LHCN-M2 (cell line): ENCODE data around the gene PSEN1. TPM values are rescaled to one million over a fixed set of nuclear protein-coding genes. Genes with fewer than 3 reads are reported as not detected.

Source experiments
- DNase-seq: peaks from one replicate; pipeline ENCODE4 v3.0.0-alpha.2; 2012; ENCODE audit warnings: low read depth
- polyA plus RNA-seq: library from polyadenylated mRNA; unstranded; fragments of >200 nt; gene quantifications from one replicate; pipeline ENCODE4 v1.2.1, GENCODE V29; 2012; ENCODE audit warnings: missing spikeins
- total RNA-seq: library from RNA; depleted of rRNA; stranded (reverse); fragments of >200 nt; gene quantifications from 2 replicates; pipeline ENCODE4 v1.2.3, GENCODE V29; 2014; rRNA removed

The PSEN1 gene
- 29.9 and 38.6 TPM in 2 replicates for total RNA-seq
- 29.5 TPM for polyA plus RNA-seq

DNA sequence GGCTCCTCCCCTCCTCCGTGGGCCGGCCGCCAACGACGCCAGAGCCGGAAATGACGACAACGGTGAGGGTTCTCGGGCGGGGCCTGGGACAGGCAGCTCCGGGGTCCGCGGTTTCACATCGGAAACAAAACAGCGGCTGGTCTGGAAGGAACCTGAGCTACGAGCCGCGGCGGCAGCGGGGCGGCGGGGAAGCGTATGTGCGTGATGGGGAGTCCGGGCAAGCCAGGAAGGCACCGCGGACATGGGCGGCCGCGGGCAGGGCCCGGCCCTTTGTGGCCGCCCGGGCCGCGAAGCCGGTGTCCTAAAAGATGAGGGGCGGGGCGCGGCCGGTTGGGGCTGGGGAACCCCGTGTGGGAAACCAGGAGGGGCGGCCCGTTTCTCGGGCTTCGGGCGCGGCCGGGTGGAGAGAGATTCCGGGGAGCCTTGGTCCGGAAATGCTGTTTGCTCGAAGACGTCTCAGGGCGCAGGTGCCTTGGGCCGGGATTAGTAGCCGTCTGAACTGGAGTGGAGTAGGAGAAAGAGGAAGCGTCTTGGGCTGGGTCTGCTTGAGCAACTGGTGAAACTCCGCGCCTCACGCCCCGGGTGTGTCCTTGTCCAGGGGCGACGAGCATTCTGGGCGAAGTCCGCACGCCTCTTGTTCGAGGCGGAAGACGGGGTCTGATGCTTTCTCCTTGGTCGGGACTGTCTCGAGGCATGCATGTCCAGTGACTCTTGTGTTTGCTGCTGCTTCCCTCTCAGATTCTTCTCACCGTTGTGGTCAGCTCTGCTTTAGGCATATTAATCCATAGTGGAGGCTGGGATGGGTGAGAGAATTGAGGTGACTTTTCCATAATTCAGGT lies at the start of gene PSEN1:
Gene PSEN1 (plus strand): TSS at position 121 of the 839 bp plus-strand sequence. CDS start 11,513 bp downstream, outside the sequence.
- peak; percentile 87 for DNase-seq

DNA sequence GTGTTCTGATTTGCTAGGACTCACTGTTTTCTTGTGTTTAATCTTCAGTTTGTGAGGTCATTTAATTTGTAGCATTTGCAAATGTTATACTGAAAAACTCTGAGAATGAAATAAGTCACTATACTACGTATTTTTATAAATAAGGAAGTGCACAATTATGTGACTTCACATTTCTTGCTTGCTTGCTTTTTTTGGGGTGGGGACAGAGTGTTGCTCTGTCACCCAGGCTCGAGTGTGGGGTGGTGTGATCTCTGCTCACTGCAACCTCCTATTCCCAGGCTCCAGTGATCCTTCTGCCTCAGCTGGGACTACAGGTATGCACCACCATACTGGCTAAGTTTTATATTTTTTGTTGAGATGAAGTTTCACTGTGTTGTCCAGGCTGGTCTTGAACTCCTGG lies 45.3 kb upstream of the PSEN1 start:
- DNase-seq = no peak

DNA sequence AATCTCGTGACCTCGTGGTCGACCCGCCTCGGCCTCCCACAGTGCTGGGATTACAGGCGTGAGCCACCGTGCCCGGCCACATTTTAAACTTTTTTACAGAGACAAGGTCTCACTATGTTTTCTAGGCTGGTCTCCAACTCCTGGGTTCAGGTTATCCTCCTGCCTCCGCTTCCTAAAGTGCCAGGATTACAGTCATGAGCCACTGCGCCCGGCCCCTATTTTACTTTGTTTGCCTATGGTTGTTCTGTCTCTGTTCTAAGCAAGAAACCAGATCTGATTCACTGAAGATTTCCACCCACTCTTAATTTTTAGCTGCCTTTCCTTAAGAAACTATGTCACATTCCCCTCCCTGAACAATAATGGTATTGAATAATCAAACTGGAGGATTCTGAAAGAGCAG lies 38.9 kb upstream of the PSEN1 start:
- DNase-seq = no peak

DNA sequence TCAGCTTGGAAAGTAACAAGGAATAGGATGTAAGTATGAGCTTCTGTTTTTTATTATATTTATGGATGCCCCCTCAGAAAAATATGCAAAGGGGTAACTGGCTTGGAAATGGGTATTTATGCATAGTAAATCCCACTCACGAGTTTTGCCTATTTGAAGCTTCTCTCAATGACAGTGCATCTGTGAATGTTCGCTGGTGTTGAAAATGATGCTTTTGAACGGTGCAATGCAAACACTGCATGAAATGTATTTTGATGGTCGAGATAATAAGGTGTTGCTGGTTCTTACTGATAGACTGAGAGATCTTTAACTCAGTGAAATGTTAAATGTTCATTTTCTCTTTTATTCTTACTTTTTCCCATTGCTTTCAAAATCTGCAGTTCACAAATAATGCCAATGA lies 36.0 kb upstream of the PSEN1 start:
- DNase-seq = no peak

DNA sequence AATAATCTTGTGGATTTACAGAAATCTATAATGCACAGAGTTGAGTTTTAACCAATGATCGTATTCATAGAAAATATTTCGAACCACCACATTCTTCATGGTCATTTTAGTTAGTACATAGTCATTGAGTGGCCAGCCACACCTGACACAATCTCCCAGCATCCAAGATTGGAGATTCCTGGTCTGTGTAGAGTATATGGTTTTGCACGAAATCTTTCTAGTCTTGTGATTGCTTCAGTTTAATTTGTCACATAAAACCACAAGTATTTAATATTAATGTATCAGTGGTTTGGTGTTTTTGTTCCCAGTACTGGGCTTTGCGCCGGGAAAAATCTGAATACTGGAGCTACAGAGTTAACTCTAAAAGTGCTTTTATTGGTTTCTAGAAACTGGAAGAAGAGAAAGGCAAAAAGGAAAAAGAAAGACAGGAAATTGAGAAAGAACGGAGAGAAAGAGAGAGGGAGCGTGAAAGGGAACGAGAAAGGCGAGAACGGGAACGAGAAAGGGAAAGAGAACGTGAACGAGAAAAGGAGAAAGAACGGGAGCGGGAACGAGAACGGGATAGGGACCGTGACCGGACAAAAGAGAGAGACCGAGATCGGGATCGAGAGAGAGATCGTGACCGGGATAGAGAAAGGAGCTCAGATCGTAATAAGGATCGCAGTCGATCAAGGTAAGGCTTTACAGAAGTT lies 33.4 kb upstream of the PSEN1 start:
- DNase-seq = no peak

DNA sequence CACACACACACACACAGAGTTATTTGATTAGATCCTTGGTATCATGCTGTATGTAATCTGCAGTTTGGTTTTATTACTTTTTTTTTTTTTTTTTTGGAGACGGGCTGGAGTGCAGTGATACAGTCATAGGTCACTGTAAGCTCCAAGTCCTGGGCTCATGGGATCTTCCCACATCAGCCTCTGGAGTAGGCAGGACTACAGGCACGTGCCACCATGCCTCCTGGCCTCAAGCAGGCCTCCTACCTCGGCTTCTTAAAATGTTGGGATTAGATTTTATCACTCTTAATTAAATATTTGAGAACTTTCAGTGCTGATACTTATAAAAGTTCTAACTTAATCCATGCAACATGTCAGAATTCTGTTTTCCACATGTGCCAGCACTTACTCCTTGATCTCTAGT lies 31.3 kb upstream of the PSEN1 start:
- no peak for DNase-seq

DNA sequence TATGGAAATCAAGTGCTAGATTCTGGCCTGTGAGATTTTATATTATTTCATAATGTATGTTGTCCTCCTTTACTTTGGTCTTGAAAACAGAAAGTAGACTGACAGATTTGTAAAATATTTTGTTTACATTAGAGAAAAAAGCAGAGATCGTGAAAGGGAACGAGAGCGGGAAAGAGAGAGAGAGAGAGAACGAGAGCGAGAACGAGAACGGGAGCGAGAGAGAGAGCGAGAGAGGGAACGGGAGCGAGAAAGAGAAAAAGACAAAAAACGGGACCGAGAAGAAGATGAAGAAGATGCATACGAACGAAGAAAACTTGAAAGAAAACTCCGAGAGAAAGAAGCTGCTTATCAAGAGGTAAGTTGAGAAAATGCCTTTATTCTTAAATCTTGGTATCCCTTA lies 30.6 kb upstream of the PSEN1 start:
- no peak for DNase-seq

DNA sequence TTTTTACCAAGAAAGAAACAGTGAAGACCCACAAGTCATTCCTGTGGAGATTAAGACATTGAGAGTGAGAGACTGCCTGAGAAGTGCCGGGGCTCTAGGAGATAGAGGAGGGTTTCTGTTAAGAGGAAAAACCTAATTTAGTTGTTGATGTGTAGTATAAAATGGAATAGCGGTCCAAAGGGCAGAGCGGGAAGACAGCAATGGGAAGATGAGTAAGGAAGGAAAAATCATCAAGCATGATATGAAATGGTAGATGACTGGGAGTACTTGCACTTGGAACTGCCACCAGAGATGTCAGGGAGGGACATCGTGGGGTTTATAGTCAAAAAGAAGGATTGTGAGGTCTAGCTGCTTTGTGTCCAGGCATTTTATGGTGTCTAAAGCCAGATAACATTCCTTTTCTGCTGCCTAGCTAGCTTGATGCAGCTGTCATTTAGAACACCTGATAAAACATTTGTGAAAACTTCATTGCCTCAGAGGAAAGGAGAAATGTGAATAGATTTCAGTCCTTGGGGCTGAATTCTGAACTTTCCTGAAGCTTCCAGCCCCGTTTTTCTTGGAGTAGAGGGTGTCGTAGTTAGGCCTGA lies 20.1 kb upstream of the PSEN1 start:
- DNase-seq = peak; percentile 55

DNA sequence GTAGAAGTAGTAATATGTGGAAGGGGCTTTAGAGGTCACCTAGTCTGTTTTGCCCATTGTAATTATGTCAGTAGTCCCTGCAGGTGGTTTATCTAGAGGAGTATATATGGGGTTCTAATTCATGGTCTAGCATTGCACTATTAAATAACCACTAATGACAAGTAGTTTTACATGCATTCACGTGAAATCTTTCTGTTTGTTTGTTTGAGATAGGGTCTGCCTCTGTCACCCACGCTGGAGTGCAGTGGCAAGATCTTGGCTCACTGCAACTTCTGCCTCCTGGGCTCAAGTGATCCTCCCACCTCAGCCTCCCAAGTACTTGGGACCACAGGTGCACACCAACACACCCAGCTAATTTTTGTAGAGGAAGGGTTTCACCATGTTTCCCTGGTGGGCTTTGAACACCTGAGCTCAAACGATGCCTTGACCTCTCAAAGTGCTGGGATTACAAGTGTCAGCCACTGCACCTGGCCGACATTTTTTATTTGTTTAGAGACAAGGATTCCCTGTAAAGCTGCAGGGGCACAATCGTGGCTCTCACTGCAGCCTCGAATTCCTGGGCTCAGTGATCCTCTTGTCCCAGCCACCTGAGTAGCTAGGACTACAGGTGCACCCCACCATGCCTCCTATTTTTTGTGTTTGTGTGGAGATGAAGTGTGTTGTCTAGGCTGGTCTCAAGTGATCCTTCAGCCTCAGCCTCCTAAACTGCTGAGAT lies 12.0 kb upstream of the PSEN1 start:
- no peak for DNase-seq

DNA sequence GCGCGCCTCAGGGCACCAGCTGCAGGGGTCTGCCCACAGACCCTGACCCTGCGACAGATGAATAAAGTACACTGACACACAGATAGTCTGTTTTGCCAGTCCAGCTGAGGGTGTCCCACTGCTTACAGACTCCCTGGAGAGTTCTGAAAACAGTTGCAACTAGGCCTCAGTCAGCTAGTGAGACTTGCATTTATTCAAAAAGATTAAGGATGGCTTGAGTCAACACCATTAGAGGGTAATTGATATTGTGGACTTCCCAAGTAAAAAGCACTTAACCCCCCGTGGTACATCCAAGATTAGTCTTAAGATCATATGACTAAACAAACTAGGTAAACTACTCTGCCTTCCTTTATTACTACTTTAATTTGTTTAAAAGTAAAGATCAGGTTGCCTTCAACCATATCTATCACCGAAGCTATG lies 11.1 kb upstream of the PSEN1 start:
- no peak for DNase-seq

DNA sequence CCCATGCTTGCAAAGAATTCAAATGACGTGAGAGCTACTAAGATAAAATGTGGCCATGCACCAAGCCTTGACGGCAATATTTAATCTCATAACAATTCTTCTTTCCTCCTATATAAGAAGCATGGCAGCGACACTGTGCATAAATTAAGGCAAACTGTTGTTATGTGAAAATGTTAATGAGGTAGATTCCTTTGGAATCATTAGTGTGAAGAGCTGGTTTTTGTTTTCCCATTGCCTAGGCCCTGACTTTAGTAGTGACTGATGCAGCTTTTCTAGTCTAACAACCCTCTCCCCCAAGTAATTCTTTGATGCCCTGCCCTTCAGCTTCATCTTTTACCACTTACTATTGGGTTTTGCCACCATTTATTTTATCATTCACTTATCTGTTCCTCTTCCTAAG lies 10.6 kb upstream of the PSEN1 start:
- DNase-seq = no peak

DNA sequence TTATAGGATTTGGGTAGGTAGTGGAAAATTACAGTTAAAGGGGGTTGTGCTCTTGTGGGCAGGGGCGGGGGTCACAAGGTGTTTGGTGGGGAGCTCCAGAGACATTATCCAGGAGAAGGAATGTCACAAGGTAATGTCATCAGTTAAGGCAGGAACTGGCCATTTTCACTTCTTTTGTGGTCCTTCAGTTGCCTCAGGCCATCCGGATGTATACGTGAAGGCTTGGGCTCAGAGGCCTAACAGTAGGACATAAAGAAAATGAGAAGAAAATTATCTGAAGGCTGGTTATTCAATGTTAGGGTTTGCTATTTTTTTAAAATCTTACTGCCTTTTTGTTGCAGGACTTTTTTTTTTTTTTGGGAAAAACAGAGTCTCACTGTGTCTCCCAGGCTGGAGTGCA lies 2.5 kb upstream of the PSEN1 start:
- DNase-seq = no peak

DNA sequence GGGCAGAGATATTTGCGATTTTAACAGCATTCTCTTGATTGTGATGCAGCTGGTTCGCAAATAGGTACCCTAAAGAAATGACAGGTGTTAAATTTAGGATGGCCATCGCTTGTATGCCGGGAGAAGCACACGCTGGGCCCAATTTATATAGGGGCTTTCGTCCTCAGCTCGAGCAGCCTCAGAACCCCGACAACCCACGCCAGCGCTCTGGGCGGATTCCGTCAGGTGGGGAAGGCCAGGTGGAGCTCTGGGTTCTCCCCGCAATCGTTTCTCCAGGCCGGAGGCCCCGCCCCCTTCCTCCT lies 271 bp upstream of the PSEN1 start:
- no peak for DNase-seq

DNA sequence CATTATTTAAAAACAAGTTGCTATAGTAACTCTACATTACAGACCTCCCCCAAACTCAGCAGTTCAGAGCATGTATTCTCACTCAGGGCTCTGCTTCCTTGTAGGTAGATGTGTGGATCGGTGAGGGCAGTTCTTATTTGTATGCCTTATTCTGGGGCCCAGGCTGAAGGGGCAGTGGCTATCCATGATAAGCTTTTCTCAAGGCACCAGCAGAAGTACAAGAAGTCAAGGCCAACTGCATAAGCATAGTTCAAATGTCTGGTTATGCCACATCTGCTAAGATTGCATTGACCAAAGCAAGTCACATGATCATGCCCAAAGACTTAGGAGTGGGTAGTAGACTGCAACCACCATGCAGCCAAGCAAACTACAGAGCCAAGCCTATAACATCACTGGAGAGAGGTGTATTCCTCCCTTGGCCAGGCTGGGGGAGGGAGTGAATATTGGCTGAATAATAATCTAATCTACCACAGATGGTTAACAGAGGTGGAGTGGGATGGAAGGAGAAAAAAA lies 4.6 kb downstream of the PSEN1 start:
- DNase-seq = no peak

DNA sequence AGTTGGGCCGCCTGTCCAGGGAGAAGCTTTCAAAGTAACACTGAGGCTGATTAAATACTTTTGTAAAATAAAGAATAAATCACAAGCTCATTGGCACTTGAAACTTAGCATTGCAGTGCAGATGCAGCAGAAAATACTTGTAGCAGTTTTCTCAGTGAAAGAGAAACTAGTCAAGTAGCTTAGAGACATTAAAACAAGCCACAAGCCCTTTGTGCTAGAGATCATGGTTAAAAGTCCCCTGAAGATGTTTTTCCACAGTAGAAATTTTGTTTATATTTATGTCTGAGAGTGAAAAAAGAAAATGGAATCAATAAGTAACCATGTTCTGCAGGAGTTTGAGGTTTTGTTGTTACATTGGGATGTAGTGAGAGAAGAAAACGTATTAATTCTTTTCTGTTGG lies 5.9 kb downstream of the PSEN1 start:
- no peak for DNase-seq

DNA sequence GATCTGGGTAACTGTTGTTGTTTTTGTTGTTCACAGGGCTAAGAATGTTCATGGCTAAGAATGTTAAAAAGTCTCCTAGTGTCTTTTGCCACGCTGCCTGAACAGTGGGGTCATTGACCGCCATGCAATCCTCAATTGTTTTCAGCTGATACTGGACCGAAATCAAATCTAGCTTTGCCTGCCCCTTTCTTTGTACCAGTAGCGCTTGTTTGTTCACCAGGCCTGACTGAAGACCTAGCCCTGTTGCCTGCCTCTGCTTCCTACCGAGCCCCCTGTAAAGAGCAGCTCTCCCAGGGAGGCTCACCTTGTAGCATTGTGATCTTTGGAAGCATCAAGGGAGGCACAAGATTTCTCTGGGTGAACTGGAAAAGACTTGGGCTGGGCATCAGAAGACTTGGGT lies 6.7 kb downstream of the PSEN1 start:
- DNase-seq = no peak

DNA sequence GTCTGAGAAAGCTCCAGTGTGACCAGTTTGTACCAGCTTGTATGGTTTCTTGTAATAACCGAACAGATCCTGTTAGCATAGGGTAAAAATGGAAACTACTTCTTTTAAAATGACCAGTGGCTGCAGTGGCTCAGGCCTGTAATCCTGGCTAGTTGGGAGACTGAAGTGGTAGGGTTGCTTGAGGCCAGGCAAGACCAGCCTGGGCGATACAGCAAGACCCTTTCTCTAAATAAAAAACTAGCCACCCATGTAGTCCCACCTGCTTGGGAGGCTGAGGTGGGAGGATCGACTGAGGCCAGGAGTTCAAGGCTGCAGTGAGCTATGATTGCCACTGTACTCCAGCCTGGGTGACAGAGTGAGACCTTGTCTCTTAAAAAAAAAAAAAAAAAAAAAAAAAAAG lies 7.3 kb downstream of the PSEN1 start:
- no peak for DNase-seq

DNA sequence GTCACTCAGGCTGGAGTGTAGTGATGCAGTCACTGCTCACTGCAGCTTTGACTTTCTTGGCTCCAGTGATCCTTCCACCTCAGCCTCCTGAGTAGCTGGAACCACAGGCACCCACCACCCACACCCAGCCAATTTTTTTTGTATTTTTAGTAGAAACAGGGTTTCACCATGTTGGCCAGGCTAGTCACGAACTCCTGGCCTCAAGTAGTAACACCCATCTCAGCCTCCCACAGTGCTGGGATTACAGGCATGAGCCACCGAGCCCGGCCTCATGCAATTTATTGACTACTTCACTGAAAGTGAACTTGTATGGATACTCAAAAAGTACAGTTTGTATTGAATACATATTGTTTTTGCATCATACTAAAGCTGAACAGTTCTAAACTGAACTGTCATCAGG lies 9.1 kb downstream of the PSEN1 start:
- DNase-seq = no peak

DNA sequence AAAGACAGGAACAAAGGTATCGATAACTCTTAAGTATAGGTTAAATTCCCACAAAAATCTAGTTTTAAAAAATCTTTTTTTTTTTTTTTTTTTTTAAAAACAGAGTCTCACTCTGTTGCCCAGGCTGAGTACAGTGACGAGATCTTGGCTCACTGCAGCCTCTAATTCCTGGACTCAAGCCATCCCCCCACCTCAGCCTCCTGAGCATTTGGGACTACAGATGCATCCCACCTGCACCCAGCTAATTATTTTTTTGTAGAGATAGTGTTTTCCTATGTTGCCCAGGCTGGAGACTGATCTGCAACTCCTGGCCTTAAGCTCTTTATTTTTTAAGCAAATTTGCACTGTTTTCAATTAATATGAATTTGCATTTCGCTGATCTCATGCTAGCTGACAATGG lies 9.8 kb downstream of the PSEN1 start:
- DNase-seq = no peak

DNA sequence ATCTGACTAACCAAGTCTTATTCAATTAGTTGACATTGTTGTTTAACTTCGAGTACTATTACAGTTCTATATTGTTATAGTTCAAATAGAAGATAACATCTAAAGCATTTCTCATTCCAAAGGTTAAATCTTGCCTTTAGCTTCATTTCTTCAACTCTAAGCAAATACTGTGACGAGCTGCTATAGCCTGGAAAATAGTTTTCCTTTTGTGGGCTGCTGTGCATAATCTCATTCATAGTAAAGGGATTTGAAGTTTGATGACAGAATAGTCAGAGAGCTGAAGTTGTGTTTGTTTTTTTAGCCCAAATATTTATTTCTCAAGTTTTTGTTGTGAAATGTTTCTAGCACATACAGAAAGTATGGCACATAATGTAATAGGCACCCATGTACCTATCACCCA lies 13.4 kb downstream of the PSEN1 start:
- no peak for DNase-seq

DNA sequence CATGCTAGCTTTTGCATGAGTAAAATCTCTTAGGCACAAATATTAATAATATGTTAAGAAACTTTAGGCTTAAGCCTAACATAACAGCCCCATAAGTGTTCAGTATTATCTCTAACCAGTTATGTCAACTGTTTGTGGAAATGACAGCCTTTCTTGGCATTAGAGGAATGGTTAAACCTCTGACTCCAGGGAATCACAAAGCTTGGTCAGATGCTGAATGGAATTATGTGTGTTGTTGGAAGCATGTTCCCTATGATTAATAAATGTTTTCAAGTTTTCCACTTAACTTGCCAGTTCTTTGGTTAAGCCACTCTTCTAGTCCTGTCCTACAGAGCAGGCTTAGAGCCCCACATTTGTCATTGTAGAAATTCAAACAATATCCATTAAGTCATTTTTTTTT lies 17.0 kb downstream of the PSEN1 start:
- peak; percentile 75 for DNase-seq

DNA sequence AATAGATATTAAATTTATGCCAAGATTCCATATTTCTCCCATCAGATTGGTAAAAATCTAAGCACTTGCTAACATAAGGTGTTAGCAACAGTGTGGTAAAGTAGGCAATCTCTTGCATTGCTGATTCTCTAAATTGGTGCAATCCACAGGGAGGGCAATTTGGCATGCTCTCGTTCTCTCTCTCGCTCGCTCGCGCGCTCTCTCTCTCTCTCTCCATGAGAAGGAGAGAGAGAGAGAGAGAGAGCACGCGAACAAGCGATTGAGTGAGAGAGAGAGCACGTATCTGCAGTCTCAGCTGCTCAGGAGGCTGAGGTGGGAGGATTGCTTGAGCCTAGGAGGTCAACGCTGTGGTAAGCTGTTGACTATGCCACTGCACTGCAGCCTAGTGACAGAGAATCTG lies 25.9 kb downstream of the PSEN1 start:
- DNase-seq = no peak
